GM12801 (cell line): ENCODE data around the gene SOX8.

Source experiments
- TF ChIP-seq, protein P1 (sequence below): IDR thresholded peaks from one replicate; pipeline ENCODE4 v1.5.1; 2011; ENCODE audit warnings: control low read depth; ENCODE audit not compliant: insufficient read length; ENCODE audit errors: extremely low read depth

The SOX8 gene

DNA sequence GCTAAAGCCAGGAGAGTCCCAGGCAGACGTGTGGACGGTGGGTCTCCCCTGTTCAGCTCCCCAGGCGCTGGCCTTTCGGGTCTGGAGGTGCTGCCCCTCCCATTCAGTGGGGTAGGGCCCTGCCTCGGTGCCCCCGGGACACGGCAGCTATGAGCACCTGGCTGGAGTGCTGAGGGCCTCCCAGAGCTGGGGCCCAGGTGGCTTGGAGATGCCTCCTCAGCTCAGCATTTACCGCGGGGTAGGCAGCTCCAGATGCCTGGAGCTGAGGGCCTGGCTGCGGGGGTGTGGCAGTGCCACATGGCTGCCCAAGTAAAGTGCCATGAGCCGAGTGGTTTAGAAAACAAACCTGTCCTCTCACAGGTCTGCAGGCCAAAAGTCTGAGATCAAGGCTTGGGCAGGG, 19.5 kb downstream of the SOX8 start:
- TF ChIP-seq, protein P1, sequence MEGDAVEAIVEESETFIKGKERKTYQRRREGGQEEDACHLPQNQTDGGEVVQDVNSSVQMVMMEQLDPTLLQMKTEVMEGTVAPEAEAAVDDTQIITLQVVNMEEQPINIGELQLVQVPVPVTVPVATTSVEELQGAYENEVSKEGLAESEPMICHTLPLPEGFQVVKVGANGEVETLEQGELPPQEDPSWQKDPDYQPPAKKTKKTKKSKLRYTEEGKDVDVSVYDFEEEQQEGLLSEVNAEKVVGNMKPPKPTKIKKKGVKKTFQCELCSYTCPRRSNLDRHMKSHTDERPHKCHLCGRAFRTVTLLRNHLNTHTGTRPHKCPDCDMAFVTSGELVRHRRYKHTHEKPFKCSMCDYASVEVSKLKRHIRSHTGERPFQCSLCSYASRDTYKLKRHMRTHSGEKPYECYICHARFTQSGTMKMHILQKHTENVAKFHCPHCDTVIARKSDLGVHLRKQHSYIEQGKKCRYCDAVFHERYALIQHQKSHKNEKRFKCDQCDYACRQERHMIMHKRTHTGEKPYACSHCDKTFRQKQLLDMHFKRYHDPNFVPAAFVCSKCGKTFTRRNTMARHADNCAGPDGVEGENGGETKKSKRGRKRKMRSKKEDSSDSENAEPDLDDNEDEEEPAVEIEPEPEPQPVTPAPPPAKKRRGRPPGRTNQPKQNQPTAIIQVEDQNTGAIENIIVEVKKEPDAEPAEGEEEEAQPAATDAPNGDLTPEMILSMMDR, result no peak

DNA sequence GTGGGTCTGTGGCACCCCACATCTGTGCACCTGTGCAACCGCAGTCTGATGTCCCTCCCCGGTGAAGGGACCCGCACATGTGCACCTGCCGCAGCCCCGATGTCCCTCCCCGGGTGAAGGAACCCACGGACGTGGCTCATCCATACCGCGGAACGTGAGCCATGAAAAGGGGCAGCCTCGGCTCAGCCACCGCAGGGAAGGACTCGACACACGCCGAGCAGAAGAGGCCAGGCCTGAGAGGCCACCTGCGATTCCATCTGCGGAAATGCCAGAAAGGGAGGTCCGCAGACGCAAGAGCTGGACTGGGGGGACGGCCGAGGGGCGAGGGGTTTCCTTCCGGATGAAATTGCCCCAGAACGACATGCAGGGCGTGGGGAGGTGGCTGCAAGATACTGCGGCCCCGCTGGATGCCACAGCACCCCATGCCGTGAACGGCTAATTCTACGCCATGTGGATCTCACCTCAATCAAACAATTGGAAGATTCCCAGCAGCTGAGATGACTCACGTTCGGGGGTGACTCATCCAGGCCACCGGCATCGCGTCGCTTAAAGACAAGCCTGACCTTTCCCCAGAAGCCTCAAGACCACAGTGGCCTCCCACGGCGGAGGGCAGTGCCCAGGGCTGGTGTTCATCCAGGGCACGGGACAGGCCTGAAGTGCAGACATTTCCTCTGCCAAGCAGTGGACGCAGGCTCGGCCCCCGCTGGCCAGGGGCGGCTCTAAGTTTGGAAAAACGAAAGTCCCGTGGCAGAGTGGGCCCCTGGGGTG, 21.0 kb downstream of the SOX8 start:
- TF ChIP-seq, protein P1, result no peak

DNA sequence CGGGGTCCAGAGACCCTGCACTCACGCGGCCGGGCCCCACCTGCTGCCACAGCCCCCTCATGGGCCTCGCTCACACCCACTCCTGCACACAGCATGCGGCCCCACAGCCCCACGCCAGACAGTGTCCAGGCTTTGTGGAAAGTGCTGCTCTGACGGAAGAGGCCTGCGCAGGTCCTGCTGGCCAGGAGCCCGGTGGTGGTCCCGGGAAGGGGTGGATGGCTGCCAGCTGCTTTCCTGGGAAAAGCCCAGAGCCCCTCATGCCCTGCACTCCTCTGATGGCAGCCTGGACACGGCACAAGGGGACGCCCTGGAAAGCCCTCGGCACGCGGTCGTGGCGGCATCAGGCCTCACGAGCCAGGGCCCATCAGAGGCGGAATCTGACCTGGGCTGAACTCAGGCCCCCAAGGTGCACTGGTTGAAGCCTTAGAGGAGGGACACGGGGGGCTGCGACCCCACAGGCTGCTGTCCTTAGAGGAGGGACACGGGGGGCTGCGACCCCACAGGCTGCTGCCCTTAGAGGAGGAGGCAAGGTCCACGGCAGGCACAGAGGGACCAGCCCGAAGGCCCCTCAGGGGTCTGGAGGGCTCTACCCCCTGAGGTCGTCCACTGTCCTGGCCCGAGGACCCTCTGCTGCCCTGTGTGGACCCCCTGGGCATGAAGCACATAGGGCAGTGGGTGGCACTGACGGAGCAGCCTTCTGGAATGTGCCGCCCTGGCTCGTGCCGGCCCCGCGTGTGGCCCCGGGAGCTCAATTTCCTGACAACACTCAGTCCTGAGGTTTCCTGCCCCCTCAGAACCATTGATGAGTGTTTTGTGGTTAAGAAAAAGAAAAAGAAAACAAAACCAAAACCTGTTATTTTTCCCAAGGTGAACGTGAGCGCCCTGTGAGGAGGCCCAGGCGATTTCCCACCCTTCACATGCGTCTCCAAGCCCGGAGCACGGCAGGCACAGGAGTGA, 22.1 kb downstream of the SOX8 start:
- TF ChIP-seq, protein P1, result no peak

DNA sequence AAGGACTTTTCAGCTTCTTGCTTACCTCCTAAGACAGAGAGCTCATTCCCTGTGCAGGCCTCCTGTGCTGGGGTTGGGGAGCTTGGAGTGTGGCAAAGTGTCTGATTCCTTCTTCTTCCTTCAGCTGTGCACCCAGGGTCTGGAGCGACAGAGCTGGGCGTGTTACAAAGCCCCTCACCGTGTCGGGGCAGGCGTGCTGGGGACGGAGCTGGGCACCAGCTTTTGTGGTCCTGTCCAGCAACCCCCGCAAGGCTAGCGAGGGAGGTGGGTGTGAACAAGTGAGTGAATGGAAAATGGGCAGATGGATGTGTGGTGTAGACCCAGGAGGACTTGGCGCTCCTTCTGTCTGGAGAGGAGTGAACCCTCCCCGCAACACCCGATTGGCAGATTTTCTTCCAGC, 23.7 kb downstream of the SOX8 start:
- TF ChIP-seq, protein P1, result no peak

DNA sequence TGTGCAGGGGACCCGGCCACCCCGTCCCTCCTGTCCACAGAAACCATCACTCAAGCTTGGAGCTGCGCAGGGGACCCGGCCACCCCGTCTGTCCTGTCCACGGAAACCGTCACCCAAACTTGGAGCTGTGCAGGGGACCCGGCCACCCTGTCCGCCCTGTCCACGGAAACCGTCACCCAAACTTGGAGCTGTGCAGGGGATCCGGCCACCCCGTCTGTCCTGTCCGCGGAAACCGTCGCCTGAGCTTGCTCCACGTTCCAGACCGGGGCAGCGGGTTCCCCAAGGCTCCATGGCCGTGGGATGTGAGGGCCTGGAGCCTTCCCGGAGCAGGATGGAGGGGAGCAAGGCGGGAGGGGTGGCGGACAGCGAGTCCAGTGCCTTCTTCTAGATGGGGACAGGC, 25.2 kb downstream of the SOX8 start:
- TF ChIP-seq, protein P1, result no peak

DNA sequence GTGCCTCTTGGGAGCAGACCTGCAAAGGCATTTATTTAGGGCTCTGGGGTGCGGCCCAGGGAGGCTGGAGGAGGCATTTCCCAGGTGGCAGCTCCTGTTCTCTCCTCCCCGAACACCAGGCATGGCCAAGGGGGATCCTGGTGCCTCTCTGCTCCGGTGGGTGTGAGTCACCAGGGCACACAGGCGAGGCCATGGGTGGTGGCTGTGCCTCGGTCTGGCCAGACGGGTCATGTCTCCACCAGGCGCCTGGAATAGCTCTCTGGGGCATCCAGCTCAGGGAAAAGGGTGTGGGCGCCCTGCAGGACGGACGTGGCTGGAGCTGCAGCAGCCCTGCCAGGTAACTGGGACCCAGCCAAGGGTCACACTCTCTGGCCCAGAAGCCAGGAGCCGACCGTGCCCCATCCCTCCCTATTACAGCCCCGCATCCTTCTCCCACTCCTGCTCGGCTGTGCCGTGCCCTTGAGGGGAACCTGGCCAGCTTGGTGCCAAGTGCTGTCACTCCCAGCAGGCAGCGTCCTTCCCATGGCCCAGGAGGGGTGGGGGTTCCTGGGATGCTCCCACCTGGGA, 25.8 kb downstream of the SOX8 start:
- TF ChIP-seq, protein P1, result no peak

DNA sequence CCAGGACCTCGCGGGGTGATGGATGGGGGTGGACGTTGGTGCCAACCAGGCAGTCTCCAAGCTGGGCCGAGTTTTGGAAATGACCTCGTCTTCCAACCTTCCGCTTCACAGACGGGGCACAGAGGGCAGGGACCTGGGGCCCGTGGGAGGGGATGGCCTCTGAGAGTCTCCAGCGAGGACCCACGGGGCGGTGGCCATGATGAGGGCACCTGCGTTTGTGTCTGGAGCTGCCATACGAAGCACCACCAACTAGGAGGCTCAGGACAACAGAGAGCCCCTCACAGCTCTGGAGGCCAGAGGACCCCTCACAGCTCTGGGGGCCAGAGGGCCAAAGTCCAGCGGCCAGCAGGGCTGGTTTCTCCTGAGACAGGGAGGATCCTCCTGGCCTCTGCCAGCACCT, 26.5 kb downstream of the SOX8 start:
- TF ChIP-seq, protein P1, result no peak
